Endothelial cell of umbilical vein (primary cell): ENCODE results near the gene CTU2. TPM values are rescaled to one million over a fixed set of nuclear protein-coding genes. Genes with fewer than 3 reads are reported as not detected.

ENCODE experiments used
- BruUV-seq: library from RNA; stranded (reverse); fragments of 400-500 nt; replicated peaks from 2 replicates; lab custom pipeline; 2021; lab: Mats Ljungman, UMichigan
- CTCF ChIA-PET: fragments of 300-600, 350-600 bp; sonication (Branson Sonifier 250); formaldehyde crosslinking; loops from one replicate; lab custom pipeline; 2021; ENCODE audit warnings: antibody characterized with exemption, inconsistent platforms; lab: Charles Lee
- POLR2A ChIA-PET: fragments of 300-600, 350-600 bp; sonication (Branson Sonifier 250); formaldehyde crosslinking; loops from one replicate; lab custom pipeline; 2021; ENCODE audit warnings: antibody characterized with exemption, inconsistent platforms; lab: Charles Lee
- DNase-seq: peaks from one replicate; pipeline ENCODE4 v3.0.0-alpha.2; 2011; ENCODE audit warnings: low read depth, low spot score
- FAIRE-seq: peaks from 2 replicates; lab custom pipeline; 2011; peaks lifted over from hg19 to GRCh38; lab: Jason Lieb, UNC
- H2AFZ ChIP-seq: 2 replicates; pipeline ENCODE4 v1.6.0; 2012; ENCODE audit warnings: low read depth, low read length, control low read depth, inconsistent platforms
- H3K27ac ChIP-seq: 2 replicates; pipeline ENCODE4 v1.5.1; 2011; ENCODE audit warnings: low read depth, mild to moderate bottlenecking, control low read depth, low read length, moderate library complexity; ENCODE audit not compliant: insufficient read depth
- H3K27me3 ChIP-seq, 2 experiments: 2 replicates each; pipeline versions ENCODE4 v1.6.0 to v1.6.1; 2011; ENCODE audit warnings: low read length in 2 of 2, mixed read lengths in 1 of 2; ENCODE audit not compliant: control insufficient read depth in 2 of 2, insufficient read depth in 2 of 2
- H3K36me3 ChIP-seq, 2 experiments: 2 replicates in 1 of 2; 3 replicates in 1 of 2; pipeline ENCODE4 v1.5.1; 2011; ENCODE audit warnings: low read length in 2 of 2, mild to moderate bottlenecking in 1 of 2, moderate library complexity in 1 of 2; ENCODE audit not compliant: control insufficient read depth in 2 of 2, insufficient read depth in 2 of 2; ENCODE audit errors: extremely low read depth in 1 of 2
- H3K4me1 ChIP-seq: 3 replicates; pipeline ENCODE4 v1.5.1; 2011; ENCODE audit warnings: mild to moderate bottlenecking, low read length; ENCODE audit not compliant: control insufficient read depth, insufficient read depth; ENCODE audit errors: extremely low read depth
- H3K4me2 ChIP-seq: 2 replicates; pipeline ENCODE4 v1.6.1; 2011; ENCODE audit warnings: low read length, control low read depth, mixed read lengths; ENCODE audit not compliant: insufficient read depth
- H3K4me3 ChIP-seq, 3 experiments: fragments of 200-600 bp in 1 of 3; sonication (generic), shearing (Covaris generic) in 1 of 3; replicated peaks in 1 of 3; 2 replicates each; pipeline ENCODE4 v1.5.1; 2011 to 2016; ENCODE audit warnings: control low read depth in 3 of 3, low read length in 3 of 3, mild to moderate bottlenecking in 2 of 3, inconsistent platforms in 1 of 3, low read depth in 1 of 3, moderate library complexity in 1 of 3; ENCODE audit not compliant: insufficient read depth in 1 of 3
- H3K79me2 ChIP-seq: 2 replicates; pipeline ENCODE4 v1.6.0; 2012; ENCODE audit warnings: low read length, inconsistent platforms; ENCODE audit not compliant: control insufficient read depth, insufficient read depth
- H3K9ac ChIP-seq: replicated peaks from 2 replicates; pipeline ENCODE3; 2011; ENCODE audit warnings: low read length, control low read depth; ENCODE audit not compliant: insufficient read depth; ENCODE audit errors: extremely low read depth
- H3K9me1 ChIP-seq: replicated peaks from 3 replicates; pipeline ENCODE4 v1.6.0; 2011; ENCODE audit warnings: mild to moderate bottlenecking, low read length; ENCODE audit not compliant: control insufficient read depth, insufficient read depth; ENCODE audit errors: extremely low read depth
- H3K9me3 ChIP-seq: replicated peaks from 2 replicates; pipeline ENCODE4 v1.5.1; 2012; ENCODE audit warnings: low read length, inconsistent platforms; ENCODE audit not compliant: control insufficient read depth, insufficient read depth
- H4K20me1 ChIP-seq: replicated peaks from 2 replicates; pipeline ENCODE3; 2011; ENCODE audit warnings: mild to moderate bottlenecking, low read length; ENCODE audit not compliant: control insufficient read depth, insufficient read depth; ENCODE audit errors: extremely low read depth
- CTCF ChIP-seq, 2 donors: IDR thresholded peaks; 1 replicate in 1 of 2; 2 replicates in 1 of 2; pipeline ENCODE4 v1.5.1; 2011; ENCODE audit warnings: low read length in 2 of 2, mild to moderate bottlenecking in 2 of 2, moderate library complexity in 2 of 2, control low read depth in 1 of 2, inconsistent platforms in 1 of 2, low read depth in 1 of 2; ENCODE audit not compliant: insufficient read depth in 1 of 2; ENCODE audit errors: extremely low read depth in 1 of 2
- EZH2 ChIP-seq: IDR thresholded peaks from 2 replicates; pipeline ENCODE4 v1.6.1; 2012; ENCODE audit warnings: borderline replicate concordance, low read depth, mild to moderate bottlenecking, moderate library complexity, low read length, inconsistent platforms; ENCODE audit not compliant: severe bottlenecking
- FOS ChIP-seq: IDR thresholded peaks from 2 replicates; pipeline ENCODE4 v1.6.1; 2011; ENCODE audit warnings: mild to moderate bottlenecking, low read length, moderate library complexity, borderline replicate concordance; ENCODE audit not compliant: insufficient read depth
- GATA2 ChIP-seq: IDR thresholded peaks from 2 replicates; pipeline ENCODE4 v1.7.0; 2011; ENCODE audit warnings: low read depth, mild to moderate bottlenecking, moderate library complexity, mixed read lengths, low read length; ENCODE audit not compliant: insufficient read length, insufficient read depth
- JUN ChIP-seq: IDR thresholded peaks from 2 replicates; pipeline ENCODE4 v1.6.1; 2011; ENCODE audit warnings: borderline replicate concordance, low read depth; ENCODE audit not compliant: insufficient read length, insufficient read depth
- MAX ChIP-seq: IDR thresholded peaks from 2 replicates; pipeline ENCODE4 v1.6.1; 2011; ENCODE audit not compliant: insufficient read depth, insufficient read length
- MYC ChIP-seq: IDR thresholded peaks from one replicate; pipeline ENCODE4 v1.6.1; 2011; ENCODE audit warnings: mild to moderate bottlenecking, low read depth, low read length
- POLR2A ChIP-seq: IDR thresholded peaks from 2 replicates; pipeline ENCODE4 v1.6.1; 2012; ENCODE audit warnings: low read depth, mild to moderate bottlenecking, control low read depth, low read length
- POLR2AphosphoS5 ChIP-seq: IDR thresholded peaks from 2 replicates; pipeline ENCODE4 v1.6.1; 2012; ENCODE audit warnings: low read depth, mild to moderate bottlenecking, control low read depth, low read length, moderate library complexity; ENCODE audit not compliant: insufficient read depth
- dilution Hi-C: fragments of 300-500 bp; cut with MboI; formaldehyde crosslinking; loops from one replicate; pipeline ENCODE4 v1.15.0; 2019; ENCODE audit warnings: low sequenced_read_pairs; ENCODE audit not compliant: extremely low pct_ligation_motif_present
- intact Hi-C: fragments of 100-400 bp; cut with micrococcal nuclease; formaldehyde crosslinking; loops from one replicate; pipeline ENCODE4 v1.10.0; 2022
- polyA plus RNA-seq, 4 experiments: library from polyadenylated mRNA; depleted of rRNA in 3 of 4; stranded (reverse) in 3 of 4; unstranded in 1 of 4; fragments of >200 nt; gene quantifications; 2 replicates each; pipeline versions ENCODE4 v1.2.1 to v1.2.3, GENCODE V29; 2011 to 2012; ENCODE audit warnings: missing spikeins in 1 of 4
- total RNA-seq: library from RNA; stranded (reverse); gene quantifications from 2 replicates; pipeline ENCODE4 v1.2.3, GENCODE V29; 2021

The CTU2 gene
- total and polyA plus RNA-seq, 2 donors (not counting 3 experiments of a cell fraction or from before 2014, with no cell fraction given): 26.1 to 33.7 TPM

- no peak overlapping the region for H2AFZ ChIP-seq
- H3K4me1 ChIP-seq: no peaks in the 10 kb centered on the region
- peaks cover 2% of the 10 kb centered on the region for H3K79me2 ChIP-seq
- H3K27me3 ChIP-seq: no peaks in the 10 kb centered on the region
- no peaks in the 10 kb centered on the region for H3K9me3 ChIP-seq
- H3K36me3 ChIP-seq: peaks cover 19 to 71% of the 10 kb centered on the region in 2 experiments
- no peak overlapping the region for H3K4me3 ChIP-seq
- no peaks in the 10 kb centered on the region for H4K20me1 ChIP-seq
- no peak overlapping the region for H3K27ac ChIP-seq
- no peak overlapping the region for H3K4me2 ChIP-seq
- TF ChIP-seq MAX: no peak
- TF ChIP-seq GATA2: no peak
- TF ChIP-seq JUN: no peak
- no peak for TF ChIP-seq EZH2
- no peak for TF ChIP-seq FOS
- no peak for TF ChIP-seq POLR2AphosphoS5
- no peak for TF ChIP-seq CTCF (IDR thresholded peaks at IDR 0.05; ENCODE audit: extremely low read depth in 1 of 2, insufficient read depth in 1 of 2, low read depth in 1 of 2, low read length in 2 of 2)
- TF ChIP-seq MYC: no peak
- TF ChIP-seq POLR2A: no peak
- ChIA-PET POLR2A (no interaction called here), CTCF (interaction anchor here (1.2 kb wide), 1 partner anchor 10 kb away, joined by 3 read pairs; no protein-coding TSS in a partner anchor)
- FAIRE-seq (no peak), DNase-seq (no peak)
- H3K9me1 ChIP-seq: no peaks in the 10 kb centered on the region
- dilution Hi-C loops: no loop called here
- intact Hi-C loops: no loop called here
- BruUV-seq: no TSS peak
- no peak overlapping the region for H3K9ac ChIP-seq
Observed at GRCh38 chr16:88727871-88728270, 21.6 kb downstream of the CTU2 start.
